Stimulated activated CD8-positive, alpha-beta memory T cell treated with anti-CD3 and anti-CD28 coated beads, Interleukin-4, amount 100 ng/mL, for 48 hours (primary cell): ENCODE data around the gene GPSM1.

Source experiments
- DNase-seq: peaks from one replicate; pipeline ENCODE4 v3.0.0-alpha.2; 2020

The GPSM1 gene

GRCh38 chr9:136305804-136306203 is 21.5 kb upstream of the GPSM1 start:
- no peak for DNase-seq

- no peak for DNase-seq
These were observed 20.8 kb upstream of the GPSM1 start for GRCh38 chr9:136306211-136307208.

- DNase-seq: no peak
These were observed 20.1 kb upstream of the GPSM1 start for GRCh38 chr9:136307215-136307750.

- no peak for DNase-seq
These were observed 19.2 kb upstream of the GPSM1 start for GRCh38 chr9:136308006-136308701.

GRCh38 chr9:136308702-136309053 is 18.7 kb upstream of the GPSM1 start:
- no peak for DNase-seq

GRCh38 chr9:136309101-136309801 is 18.1 kb upstream of the GPSM1 start:
- DNase-seq: no peak

- no peak for DNase-seq
These were observed 17.5 kb upstream of the GPSM1 start for GRCh38 chr9:136309806-136310220.

- no peak for DNase-seq
These were observed 16.9 kb upstream of the GPSM1 start for GRCh38 chr9:136310273-136311030.

- no peak for DNase-seq
These were observed 16.0 kb upstream of the GPSM1 start for GRCh38 chr9:136311051-136312008.

- DNase-seq: no peak
These were observed 15.3 kb upstream of the GPSM1 start for GRCh38 chr9:136312009-136312375.

- DNase-seq: peak; percentile 62
These were observed 14.9 kb upstream of the GPSM1 start for GRCh38 chr9:136312436-136312835.

GRCh38 chr9:136313111-136314055 is 14.0 kb upstream of the GPSM1 start:
- no peak for DNase-seq

- DNase-seq: no peak
These were observed 13.3 kb upstream of the GPSM1 start for GRCh38 chr9:136314056-136314416.

- no peak for DNase-seq
These were observed 12.4 kb upstream of the GPSM1 start for GRCh38 chr9:136314944-136315343.

GRCh38 chr9:136316271-136316751 is 11.0 kb upstream of the GPSM1 start:
- peak; percentile 29 for DNase-seq

- DNase-seq: no peak
These were observed 10.3 kb upstream of the GPSM1 start for GRCh38 chr9:136316896-136317676.

- no peak for DNase-seq
These were observed 9.6 kb upstream of the GPSM1 start for GRCh38 chr9:136317695-136318094.

- DNase-seq: no peak
These were observed 9.1 kb upstream of the GPSM1 start for GRCh38 chr9:136318111-136318775.
